Activated gamma-delta T cell (primary cell): ENCODE data around the gene PPP1R12B.
"Not testable (repeated sequence)": the region's sequence is repeated elsewhere in the genome, so short reads cannot be mapped to it uniquely, and the experiment has no call there.

Experiments
- DNase-seq: peaks from one replicate; lab custom pipeline; 2025; lab: John Stamatoyannopoulos, UW

The PPP1R12B gene

DNA sequence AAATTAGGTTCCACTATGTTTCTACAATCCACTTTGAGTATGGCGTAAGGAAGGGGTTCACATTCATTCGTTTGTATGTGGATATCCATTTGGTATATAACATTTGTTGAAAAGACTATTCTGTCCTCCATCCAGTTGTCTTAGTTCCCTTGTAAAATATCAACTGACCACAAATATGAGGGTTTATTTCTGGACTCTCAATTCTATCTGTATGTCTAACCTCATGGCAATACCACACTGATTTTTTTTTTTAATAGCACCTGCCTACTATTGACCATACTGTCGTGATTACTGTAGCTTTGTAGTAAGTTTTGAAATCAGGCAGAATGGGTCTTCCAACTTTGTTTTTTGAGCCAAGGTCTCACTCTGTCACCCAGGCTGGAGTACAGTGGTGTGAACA is 263.5 kb downstream of the PPP1R12B start:
- not testable (repeated sequence) for DNase-seq

GRCh38 chr1:202613571-202613970 is 265.1 kb downstream of the PPP1R12B start:
- DNase-seq, result no peak

DNA sequence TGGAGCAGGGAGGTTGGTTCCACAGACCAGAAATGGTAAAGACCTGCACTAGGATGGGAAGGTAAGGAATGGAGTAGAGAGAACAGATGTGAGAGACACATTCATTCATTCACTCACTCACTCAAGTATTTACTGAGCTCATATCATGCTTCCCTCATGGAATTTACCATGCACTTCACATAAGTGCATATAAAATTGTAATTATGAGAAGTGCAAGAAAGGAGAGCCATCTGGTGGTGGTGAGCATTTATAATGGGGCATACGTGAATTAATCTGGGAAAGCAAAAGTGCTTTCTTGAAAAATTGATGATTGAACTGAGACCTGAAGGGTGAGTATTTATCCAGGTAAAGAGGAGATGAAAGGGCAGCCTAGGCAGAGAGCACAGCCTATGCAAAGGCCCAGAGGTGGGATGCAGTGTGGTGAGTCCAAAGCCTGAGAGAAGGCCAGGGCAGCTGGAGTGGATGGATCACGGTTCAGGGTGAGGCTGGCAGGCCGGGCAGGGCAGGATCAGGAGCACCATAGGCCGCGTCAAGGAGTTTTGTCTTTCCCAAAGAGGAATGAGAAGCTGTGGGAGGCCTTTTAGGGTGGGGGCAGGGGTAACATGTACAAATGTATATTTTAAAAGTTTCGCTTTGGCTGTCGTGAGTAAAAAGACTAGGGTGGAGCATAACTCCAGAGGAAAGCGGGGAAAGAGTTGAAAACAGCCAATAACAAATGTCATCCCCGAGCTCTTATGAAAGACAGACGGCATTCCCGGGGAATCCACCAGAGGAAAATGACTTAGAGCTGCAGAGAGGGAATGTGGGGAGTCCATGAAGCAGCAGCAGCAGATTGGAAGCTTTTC is 266.1 kb downstream of the PPP1R12B start:
- DNase-seq, result not testable (repeated sequence)

- DNase-seq, result not testable (repeated sequence)
These were observed 266.7 kb downstream of the PPP1R12B start for GRCh38 chr1:202615208-202615500.

DNA sequence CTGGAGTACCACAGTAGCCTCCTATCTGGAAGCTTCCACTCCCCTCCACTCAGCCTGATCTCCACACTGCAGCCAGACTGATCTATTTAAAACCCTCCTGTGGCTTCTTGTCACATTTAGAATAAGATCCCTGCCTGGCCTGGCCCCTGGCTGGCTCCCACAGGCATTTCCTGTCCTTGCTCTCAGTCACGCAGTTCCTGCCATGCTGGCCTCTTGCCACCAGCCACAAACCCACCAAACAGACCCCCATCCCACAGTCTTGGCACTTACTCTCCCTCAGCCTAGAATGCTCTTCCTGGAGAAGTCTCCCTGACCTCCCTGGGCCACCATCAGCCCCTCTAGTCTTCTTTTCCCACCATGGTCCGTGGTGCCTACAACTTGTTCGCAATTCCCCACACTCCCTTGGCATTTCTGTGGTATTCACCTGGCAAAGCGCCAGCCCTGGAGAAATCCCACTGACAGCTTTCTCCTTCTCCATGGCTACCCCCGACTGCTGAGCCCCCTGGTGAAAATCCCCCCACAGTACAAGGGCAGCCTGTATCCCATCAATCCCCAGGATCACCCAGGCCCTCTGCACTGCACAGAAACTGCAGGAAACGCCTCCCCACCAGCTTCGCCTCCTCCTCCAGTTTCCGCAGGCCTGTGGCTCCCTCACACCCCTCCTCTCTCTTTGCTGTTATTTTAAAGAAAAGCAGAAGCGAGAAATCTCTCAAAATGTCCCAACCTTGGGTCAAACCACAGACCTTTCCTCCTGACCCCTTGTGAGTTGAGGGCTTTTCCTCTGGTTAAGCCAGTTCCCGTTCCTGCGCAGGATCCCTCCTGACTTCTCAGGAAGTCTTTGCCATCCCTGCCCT is 267.2 kb downstream of the PPP1R12B start:
- DNase-seq, result no peak

DNA sequence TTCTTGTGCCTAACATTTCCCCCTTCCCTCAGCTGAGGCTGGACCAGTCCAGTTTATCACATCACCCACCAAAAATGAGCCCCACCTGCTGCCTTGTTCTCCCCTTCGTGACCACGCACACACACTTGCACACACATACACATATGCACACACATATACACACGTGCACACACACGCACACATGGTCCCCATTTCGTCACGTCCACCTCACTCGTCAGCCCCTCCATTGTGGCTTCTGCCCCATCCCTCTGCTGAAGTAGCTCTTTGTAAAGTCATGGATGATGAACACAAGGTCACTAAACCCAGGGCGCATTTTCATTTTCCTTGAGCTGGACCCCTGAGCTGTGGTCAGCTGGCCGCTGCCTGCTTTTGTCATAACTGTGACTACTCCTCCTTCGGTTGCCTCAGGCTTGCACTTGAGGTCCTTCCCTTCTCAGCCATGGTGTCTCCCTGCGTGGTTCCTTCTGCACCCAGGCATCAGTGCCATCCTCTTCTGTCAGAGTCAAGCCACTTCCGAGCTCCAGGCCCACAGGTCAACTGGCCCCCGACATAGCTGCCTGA is 267.9 kb downstream of the PPP1R12B start:
- no peak for DNase-seq

- not testable (repeated sequence) for DNase-seq
These were observed 270.5 kb downstream of the PPP1R12B start for GRCh38 chr1:202619012-202619411.

GRCh38 chr1:202619505-202619904 is 271.0 kb downstream of the PPP1R12B start:
- no peak for DNase-seq

- DNase-seq, result not testable (repeated sequence)
These were observed 271.5 kb downstream of the PPP1R12B start for GRCh38 chr1:202620036-202620435.

DNA sequence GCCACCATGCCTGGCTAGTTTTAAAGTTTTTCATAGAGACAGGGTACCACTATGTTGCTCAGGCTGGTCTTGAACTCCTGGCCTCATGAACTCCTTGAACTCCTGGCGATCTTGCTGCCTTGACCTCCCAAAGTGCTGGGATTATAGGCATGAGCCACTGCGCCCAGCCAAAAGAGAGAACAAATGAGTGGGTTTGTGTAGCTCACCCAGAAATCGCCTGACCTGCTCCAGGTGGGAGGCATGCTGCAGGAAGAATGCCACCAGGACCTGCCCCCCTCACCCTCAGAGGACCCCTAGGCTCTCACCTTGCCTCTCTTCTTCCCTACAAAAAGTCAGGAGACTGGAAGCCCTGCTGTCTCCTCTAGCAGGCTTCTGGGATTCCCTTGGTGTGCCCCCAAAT is 272.9 kb downstream of the PPP1R12B start:
- DNase-seq, result no peak

GRCh38 chr1:202622388-202622787 is 273.9 kb downstream of the PPP1R12B start:
- DNase-seq, result no peak

- DNase-seq, result no peak
These were observed 274.6 kb downstream of the PPP1R12B start for GRCh38 chr1:202623075-202623474.

DNA sequence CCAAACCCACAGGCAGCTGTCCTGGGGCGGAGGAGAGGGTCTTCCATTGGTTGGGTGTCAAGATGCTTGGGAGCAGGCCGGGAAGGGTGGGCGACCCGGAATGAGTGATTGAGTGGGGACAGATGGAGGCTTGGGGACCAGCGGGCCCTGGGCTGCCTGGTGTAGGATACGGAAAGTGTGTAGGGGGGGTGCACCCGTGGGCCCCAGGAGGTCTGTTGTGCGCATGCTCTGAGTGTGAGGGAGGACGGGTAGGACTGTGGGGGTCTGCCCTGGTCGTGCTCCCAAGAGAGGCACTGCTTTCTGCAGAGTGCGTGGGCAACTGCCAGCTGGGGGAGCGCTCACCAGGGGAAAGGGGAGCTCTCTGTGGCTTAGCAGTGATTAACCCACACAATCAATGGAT is 275.0 kb downstream of the PPP1R12B start:
- not testable (repeated sequence) for DNase-seq

- DNase-seq, result no peak
These were observed 275.7 kb downstream of the PPP1R12B start for GRCh38 chr1:202624088-202624780.

DNA sequence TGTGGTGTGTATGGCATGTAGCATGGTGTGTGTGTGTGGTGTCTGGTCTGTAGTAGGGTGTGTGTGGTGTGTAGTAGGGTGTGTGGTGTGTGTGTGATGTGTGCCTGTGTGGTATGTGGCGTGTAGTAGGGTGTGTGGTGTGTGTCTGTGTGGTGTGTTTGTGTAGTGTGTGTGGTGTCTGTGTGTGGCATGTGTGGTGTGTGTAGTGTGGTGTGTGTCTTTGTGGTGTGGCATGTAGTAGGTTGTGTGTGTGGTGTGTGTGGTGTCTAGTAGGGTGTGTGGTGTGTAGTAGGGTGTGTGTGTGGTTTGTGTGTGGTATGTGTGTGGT is 276.2 kb downstream of the PPP1R12B start:
- no peak for DNase-seq

GRCh38 chr1:202625416-202626360 is 277.2 kb downstream of the PPP1R12B start:
- DNase-seq, result peak; percentile 18

GRCh38 chr1:202627036-202627435 is 278.5 kb downstream of the PPP1R12B start:
- DNase-seq, result not testable (repeated sequence)

DNA sequence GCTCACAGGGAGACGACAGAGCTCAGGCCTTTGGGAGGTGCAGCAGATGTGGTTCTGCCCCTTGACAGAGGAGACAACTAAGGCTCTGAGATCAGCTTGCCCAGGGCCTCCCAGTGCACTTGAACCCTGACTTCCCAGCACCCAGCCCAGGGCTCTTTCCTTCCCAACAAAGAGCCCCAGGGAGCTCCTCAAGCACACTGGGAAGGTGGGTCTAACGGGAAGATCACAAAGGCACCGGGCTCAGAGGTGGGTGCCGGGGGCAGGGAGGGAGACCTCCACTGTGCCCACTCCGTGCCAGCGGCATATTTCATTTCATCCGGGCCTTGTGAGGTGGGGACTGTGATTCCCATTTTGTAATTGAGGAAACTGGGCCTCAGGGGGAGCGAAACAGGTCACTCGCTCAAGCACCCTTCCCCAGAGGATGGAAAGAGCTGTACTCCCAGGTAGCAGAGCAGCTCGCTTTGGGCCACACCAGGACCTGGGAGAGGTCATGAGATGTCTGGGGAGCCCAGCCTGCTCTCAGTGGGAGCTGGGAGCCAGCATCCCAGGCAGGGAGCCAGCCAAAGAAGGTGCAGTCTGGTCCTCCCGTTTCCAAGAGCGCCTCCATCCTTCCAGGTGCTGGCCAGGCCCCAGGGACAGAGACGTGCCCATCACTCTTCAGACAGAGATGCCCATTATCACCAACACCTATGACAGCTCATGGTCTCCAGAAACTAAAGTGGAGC is 279.5 kb downstream of the PPP1R12B start:
- no peak for DNase-seq

- DNase-seq, result no peak
These were observed 280.2 kb downstream of the PPP1R12B start for GRCh38 chr1:202628646-202629215.

GRCh38 chr1:202629257-202629811 is 280.8 kb downstream of the PPP1R12B start:
- not testable (repeated sequence) for DNase-seq
